Heart right ventricle (tissue), 16 donors: Measurements from ENCODE around the gene HELZ. TPM values are rescaled to one million over a fixed set of nuclear protein-coding genes. Genes with fewer than 3 reads are reported as not detected.
A peak's percentile ranks its signal among the peaks of the same experiment; 100 is the strongest.

ENCODE experiments used
- ATAC-seq, 8 donors: fragments of 200-7000 bp; cut with Tn5 transposase; one replicate each; pipeline ENCODE4 v1.9.1; 2020; ENCODE audit warnings: mild to moderate bottlenecking in 8 of 8, moderate library complexity in 8 of 8, moderate number of reproducible peaks in 1 of 8
- DNase-seq, 2 donors: peaks; one replicate each; pipeline ENCODE4 v3.0.0-alpha.2; 2020
- H3K27ac ChIP-seq, 10 donors: fragments of 200-600 bp; sonication (generic) in 2 of 10; one replicate each; pipeline versions ENCODE4 v1.5.0 to v1.8.0; 2020 to 2022; ENCODE audit warnings: mild to moderate bottlenecking in 3 of 10
- H3K27me3 ChIP-seq, 7 donors: fragments of 200-600 bp; one replicate each; pipeline ENCODE4 v1.8.0; 2021 to 2022; ENCODE audit warnings: mild to moderate bottlenecking in 2 of 7
- H3K36me3 ChIP-seq, 9 donors: fragments of 200-600 bp; sonication (generic) in 1 of 9; one replicate each; pipeline versions ENCODE4 v1.5.0 to v1.8.0; 2020 to 2022; ENCODE audit warnings: mild to moderate bottlenecking in 2 of 9
- H3K4me1 ChIP-seq, 9 donors: fragments of 200-600 bp; sonication (generic) in 1 of 9; one replicate each; pipeline versions ENCODE4 v1.5.0 to v1.8.0; 2020 to 2022; ENCODE audit warnings: mild to moderate bottlenecking in 4 of 9
- H3K4me3 ChIP-seq, 10 donors: fragments of 200-600 bp; sonication (generic) in 2 of 10; one replicate each; pipeline versions ENCODE4 v1.5.0 to v1.8.0; 2020 to 2022; ENCODE audit warnings: mild to moderate bottlenecking in 7 of 10, moderate library complexity in 2 of 10
- H3K9me3 ChIP-seq, 11 donors: fragments of 200-600 bp in 10 of 11; sonication (generic) in 2 of 11; one replicate each; pipeline versions ENCODE4 v1.5.0 to v1.8.0; 2013 to 2022; ENCODE audit warnings: mild to moderate bottlenecking in 2 of 11, control low read depth in 1 of 11, moderate library complexity in 1 of 11
- CTCF ChIP-seq, 9 donors: fragments of 200-600 bp; sonication (generic) in 2 of 9; IDR thresholded peaks; one replicate each; pipeline versions ENCODE4 v1.5.0 to v1.8.0; 2021 to 2022; ENCODE audit warnings: antibody characterized with exemption in 9 of 9, mild to moderate bottlenecking in 5 of 9, moderate library complexity in 1 of 9
- WGBS, 2 donors: extraction: QIAGEN DNeasy Blood & Tissue Kit; methylation state at CpG; one replicate each; pipeline ENCODE4 v1.1.7; 2013; ENCODE audit warnings: inconsistent platforms in 1 of 2; 5-methylcytosine and 5-hydroxymethylcytosine counted together
- intact Hi-C, 10 donors: fragments of 100-400 bp; cut with DNase I; formaldehyde crosslinking; loops; one replicate each; pipeline versions ENCODE4 v1.11.1 to v1.14.2; 2022
- polyA plus RNA-seq, 2 donors: library from polyadenylated mRNA; stranded (reverse); fragments of 200-250 nt; gene quantifications; one replicate each; pipeline ENCODE4 v1.2.3, GENCODE V29; 2013
- total RNA-seq, 10 donors: library from RNA; stranded (reverse); fragmentation: NEBNext Ultra II Directional in 3 of 10; extraction: Animal tissue kit (Norgen Biotek cat#: 25700) in 3 of 10; gene quantifications; one replicate each; pipeline versions ENCODE4 v1.2.1 to v1.2.4, GENCODE V29; 2021 to 2023
- donor health status: Arrhythmogenic right ventricular cardiomyopathy.
- donor health status: ischemic (EF 13 %, LVEDD 7.1; RV severe dilation, severe dysfunction).
- donor health status: healthy with polysubstance abuse.
- donor health status: DM: no; HTN: yes; CAD: no.
- donor health status: DM: no; HTN: no; CAD: no.
- donor health status: ischemic (EF 25% LVEDD 6.9; RV normal size, moderate dysfunction).
- donor health status: ischemic (EF 25% LVEDD 5.7; RV mildly dilated, moderate dysfunction).
- donor health status: healthy.
- donor health status: DM: yes; HTN: yes; CAD: no.
- donor health status: Ischemic cardiomyopathy.
- donor health status: ischemic (EF 35%, LVEDD 5.7; RV mildly dilated, moderate dysfunction).
- donor health status: nonischemic (EF 11% LVEDD 7.7; RV severe dilation, severe dysfunction).
- donor health status: DM: yes; HTN: yes; CAD: no.
- donor health status: PGD.
- donor health status: ischemic (EF 29% LVEDD 5.4; RV normal size, mild dysfunction).
- donor health status: nonischemic (EF 23%, LVEDD 6.1; RV moderate dilation, normal function).

The HELZ gene
- total and polyA plus RNA-seq, 12 donors: 2.4 to 50.3 (median 40.6) TPM

GRCh38 chr17:67245694-67246402, 852 bp upstream of the HELZ start:
- ATAC-seq (peak; percentile 15 to 60 (median 34)), DNase-seq (peak; percentile 11 to 39)
- Histone ChIP-seq H3K36me3 (peaks cover 0 to 14% (median 0%) of the 10 kb centered on the region in 9 donors), H3K4me1 (peaks cover 5 to 49% (median 43%) of the 10 kb centered on the region in 9 donors), H3K9me3 (no peaks in the 10 kb centered on the region), H3K4me3 (peak overlapping the region; percentile 76 to 100 (median 98)), H3K27ac (peak overlapping the region in 9 of 10 donors; percentile 77 to 97 (median 93)), H3K27me3 (no peaks in the 10 kb centered on the region)
- intact Hi-C loops: loop anchor here in 3 of 10 donors (5.0 to 10.0 kb wide), 3 partner anchors 41 to 119 kb away; partner anchors contain the start of gene PSMD12 (in 1 of the 3)
- WGBS, 2 donors: 1 to 2% methylated on average over 73 to 75 of the region's 75 CpGs
- no peak for TF ChIP-seq CTCF (IDR thresholded peaks at IDR 0.05)

GRCh38 chr17:67244431-67245072, 444 bp downstream of the HELZ start:
- H3K4me1 ChIP-seq: peaks cover 5 to 62% (median 47%) of the 10 kb centered on the region in 9 donors
- no peak for TF ChIP-seq CTCF (IDR thresholded peaks at IDR 0.05)
- ATAC-seq: peak; percentile 8 to 67 (median 36)
- peaks cover 0 to 25% (median under 1%) of the 10 kb centered on the region in 9 donors for H3K36me3 ChIP-seq
- no peak for DNase-seq
- H3K4me3 ChIP-seq: peak overlapping the region; percentile 76 to 100 (median 98)
- WGBS, 2 donors: 0 to 1% methylated on average over 24 to 45 of the region's 47 CpGs
- peak overlapping the region; percentile 65 to 97 (median 92) for H3K27ac ChIP-seq
- no peaks in the 10 kb centered on the region for H3K9me3 ChIP-seq
- intact Hi-C loops: loop anchor here in 3 of 10 donors (5.0 to 10.0 kb wide), 3 partner anchors 43 to 120 kb away; partner anchors contain the start of gene PSMD12 (in 1 of the 3)
- H3K27me3 ChIP-seq: no peaks in the 10 kb centered on the region

- no peaks in the 10 kb centered on the region for H3K9me3 ChIP-seq
- no peak overlapping the region for H3K27ac ChIP-seq
- intact Hi-C loops: loop anchor here in 3 of 10 donors (10.0 kb wide), 2 partner anchors 52 to 122 kb away; partner anchors contain the start of gene PSMD12 (in 1 of the 3)
- no peak for TF ChIP-seq CTCF (IDR thresholded peaks at IDR 0.05)
- H3K36me3 ChIP-seq: peaks cover 0 to 38% (median 9%) of the 10 kb centered on the region in 9 donors
- H3K4me3 ChIP-seq: peak overlapping the region in 5 of 10 donors; percentile 93 to 100 (median 99)
- H3K4me1 ChIP-seq: peaks cover 5 to 70% (median 54%) of the 10 kb centered on the region in 9 donors
- 76 to 80% methylated on average over 5 of the region's 5 CpGs for WGBS, 2 donors
- no peaks in the 10 kb centered on the region for H3K27me3 ChIP-seq
- ATAC-seq (no peak), DNase-seq (no peak)
Observed at GRCh38 chr17:67243284-67243683, 1.7 kb downstream of the HELZ start.

- 74 to 80% methylated on average over 7 of the region's 7 CpGs for WGBS, 2 donors
- no peak for TF ChIP-seq CTCF (IDR thresholded peaks at IDR 0.05)
- intact Hi-C loops: loop anchor here in 3 of 10 donors (10.0 kb wide), 2 partner anchors 53 to 123 kb away; partner anchors contain the start of gene PSMD12 (in 1 of the 3)
Observed at GRCh38 chr17:67241719-67242341, 3.2 kb downstream of the HELZ start.

More at GRCh38 chr17:67241719-67242341, 3.2 kb downstream of the HELZ start:
- Histone ChIP-seq H3K4me3 (no peak overlapping the region), H3K27me3 (no peaks in the 10 kb centered on the region), H3K9me3 (no peaks in the 10 kb centered on the region), H3K27ac (peak overlapping the region in 4 of 10 donors; percentile 3 to 43 (median 16)), H3K36me3 (peaks cover 0 to 53% (median 19%) of the 10 kb centered on the region in 9 donors), H3K4me1 (peaks cover 5 to 70% (median 54%) of the 10 kb centered on the region in 9 donors)
- DNase-seq (no peak), ATAC-seq (no peak)
